ENCODE data around the gene PRDM15.

Gene PRDM15

DNA sequence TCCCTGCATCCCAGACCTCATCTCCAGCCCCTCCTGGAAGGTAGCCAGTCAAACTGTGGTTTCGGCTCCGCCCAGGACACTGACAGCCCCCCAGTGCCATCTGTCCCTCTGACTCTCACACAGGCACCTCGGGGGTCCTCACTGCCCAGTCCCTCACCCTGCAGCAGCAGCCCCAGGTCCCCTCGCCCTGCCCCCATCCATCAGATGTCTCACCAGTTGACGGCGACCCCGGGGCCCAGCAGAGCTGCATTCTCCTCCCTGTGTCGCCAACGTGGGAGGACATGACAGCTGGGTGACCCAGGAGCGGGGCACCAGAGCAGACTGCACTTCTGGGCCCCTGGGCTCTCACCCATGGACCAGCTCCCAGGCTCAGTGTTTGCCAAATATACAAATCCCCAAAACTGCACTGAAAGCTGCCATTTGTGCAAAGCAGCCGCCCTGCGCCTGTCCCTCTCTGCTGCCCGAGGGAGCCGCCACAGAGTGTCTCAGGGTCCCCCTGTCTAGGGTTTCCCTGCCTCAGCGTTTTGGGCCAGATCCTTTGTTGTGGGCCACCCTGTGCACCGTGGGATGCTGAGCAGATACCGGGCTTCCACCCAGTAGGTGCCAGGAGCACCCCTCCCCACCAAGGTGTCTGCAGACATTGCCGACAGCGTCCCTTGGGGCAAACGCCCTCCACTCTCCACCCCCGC lies 48.2 kb downstream of the PRDM15 start:
- no peak overlapping the region for H3K27ac ChIP-seq
- DNase-seq (ENCODE audit: low read depth, low spot score), result no peak

DNA sequence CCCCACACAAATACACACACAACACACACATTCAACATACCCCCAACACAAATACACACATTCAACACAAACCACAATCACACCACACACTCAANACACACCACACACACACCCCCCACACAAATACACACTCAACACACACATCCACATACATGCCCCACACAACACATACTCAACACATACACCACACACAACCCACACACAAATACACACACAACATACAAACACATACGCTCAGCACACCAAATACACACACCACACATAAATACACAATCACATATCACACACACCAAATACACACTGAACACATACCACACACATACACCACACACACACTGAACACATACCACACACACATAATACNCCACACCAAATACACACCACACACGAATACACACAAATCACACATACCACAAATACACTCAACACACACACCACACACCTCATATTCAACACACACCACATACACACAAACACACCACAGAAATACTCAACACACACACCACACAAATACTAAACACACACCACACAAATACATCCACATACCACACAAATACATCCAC lies 48.9 kb downstream of the PRDM15 start:
- DNase-seq (ENCODE audit: low read depth, low spot score), result no peak
- no peak overlapping the region for H3K27ac ChIP-seq

DNA sequence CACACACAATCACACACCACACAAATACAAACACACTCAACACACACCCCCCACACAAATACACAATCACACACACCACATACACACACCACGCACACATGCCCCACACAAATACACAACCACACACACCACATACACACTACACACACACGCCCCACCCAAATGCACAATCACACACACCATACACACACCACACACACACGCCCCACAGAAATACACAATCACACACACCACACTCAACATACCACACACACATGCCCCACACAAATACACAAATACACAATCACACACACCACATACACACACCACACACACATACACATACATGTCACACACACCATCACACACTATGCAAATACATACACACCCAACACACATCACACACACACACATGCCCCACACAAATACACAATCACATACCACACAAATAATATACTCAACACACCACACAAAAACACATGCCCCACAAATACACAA lies 50.2 kb downstream of the PRDM15 start:
- DNase-seq (ENCODE audit: low read depth, low spot score), result no peak
- no peak overlapping the region for H3K27ac ChIP-seq

DNA sequence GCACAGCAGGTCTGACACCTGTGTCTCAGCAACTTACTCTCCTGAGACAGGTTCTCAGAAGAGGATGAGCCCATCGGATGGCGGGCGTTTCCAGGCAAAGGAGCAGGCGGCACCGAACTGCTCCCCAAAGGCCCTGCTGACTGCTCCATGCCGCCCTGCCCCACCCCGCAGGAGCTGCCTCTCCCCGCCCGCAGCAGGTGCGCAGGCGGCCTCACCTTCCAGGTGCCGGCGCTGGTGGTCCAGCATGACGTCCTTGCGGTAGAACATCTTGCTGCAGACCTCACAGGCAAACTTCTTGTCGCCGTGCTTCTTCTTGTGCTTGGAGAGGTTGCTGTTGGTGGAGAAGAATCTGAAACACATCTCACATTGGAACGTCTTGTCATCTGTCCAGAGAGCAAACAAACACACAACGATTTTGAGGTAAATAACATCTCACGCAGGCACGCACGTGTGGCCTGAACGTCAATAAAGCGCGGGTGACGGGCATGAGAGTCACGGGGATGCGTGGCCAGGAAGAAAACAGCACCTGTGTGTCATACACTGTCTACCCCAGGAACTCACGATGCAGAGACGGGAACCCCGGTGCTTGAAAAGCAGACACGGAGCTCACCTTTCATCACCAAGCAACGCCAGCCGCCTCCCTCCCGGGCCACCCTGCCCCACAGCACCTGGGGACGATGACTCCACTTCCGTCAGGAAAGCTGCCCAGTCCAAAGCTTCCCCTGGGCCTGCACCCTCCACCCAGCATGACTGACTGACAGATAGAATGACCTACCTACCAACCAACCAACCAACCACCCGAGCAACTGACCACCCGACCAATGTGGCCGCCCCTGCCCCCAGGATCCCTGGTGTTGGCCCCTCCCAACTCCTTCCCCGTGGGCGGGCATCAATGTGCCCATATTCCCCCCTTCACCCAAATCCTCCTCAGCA lies 50.9 kb downstream of the PRDM15 start:
- no peak for DNase-seq (ENCODE audit: low read depth, low spot score)
- H3K27ac ChIP-seq, result no peak overlapping the region

DNA sequence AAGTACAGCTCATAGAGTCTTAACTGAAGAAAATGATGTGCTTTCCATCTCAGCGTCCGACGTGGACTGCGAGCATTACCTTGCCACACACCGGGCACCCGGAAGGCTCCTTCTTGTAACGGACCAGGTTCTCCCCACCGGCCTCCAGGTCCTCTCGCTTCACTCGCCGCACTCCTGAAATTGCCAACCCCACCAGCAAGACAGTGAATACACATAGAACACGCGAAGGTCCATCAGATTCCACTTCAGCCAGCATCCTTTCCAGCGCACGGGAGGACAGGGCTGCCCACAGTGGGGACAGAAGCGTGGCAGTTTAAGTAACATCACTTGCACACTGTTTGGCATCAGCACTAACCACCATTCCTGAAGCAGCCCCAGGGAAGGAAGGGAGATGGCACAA lies 53.3 kb downstream of the PRDM15 start:
- no peak overlapping the region for H3K27ac ChIP-seq
- DNase-seq (ENCODE audit: low read depth, low spot score), result no peak

DNA sequence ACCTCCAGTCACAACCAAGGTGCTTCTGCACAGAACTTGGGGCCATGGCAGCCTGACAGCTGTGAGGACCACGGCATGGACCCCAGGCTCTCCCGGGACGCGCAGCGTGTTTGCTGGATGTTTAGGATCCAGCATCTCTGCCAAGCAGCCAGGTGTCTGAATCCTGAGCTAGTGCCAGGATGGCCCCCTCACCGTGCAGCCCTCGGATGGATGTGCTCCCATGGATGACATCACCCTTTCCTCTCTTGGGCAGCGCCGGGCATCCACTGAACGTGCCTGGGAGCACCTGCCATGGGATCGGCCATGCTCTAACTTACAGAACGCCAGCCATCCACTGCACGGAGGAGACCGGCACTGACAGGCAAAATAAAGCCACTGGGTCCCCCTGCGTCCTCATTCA lies 53.9 kb downstream of the PRDM15 start:
- H3K27ac ChIP-seq, result no peak overlapping the region
- no peak for DNase-seq (ENCODE audit: low read depth, low spot score)

DNA sequence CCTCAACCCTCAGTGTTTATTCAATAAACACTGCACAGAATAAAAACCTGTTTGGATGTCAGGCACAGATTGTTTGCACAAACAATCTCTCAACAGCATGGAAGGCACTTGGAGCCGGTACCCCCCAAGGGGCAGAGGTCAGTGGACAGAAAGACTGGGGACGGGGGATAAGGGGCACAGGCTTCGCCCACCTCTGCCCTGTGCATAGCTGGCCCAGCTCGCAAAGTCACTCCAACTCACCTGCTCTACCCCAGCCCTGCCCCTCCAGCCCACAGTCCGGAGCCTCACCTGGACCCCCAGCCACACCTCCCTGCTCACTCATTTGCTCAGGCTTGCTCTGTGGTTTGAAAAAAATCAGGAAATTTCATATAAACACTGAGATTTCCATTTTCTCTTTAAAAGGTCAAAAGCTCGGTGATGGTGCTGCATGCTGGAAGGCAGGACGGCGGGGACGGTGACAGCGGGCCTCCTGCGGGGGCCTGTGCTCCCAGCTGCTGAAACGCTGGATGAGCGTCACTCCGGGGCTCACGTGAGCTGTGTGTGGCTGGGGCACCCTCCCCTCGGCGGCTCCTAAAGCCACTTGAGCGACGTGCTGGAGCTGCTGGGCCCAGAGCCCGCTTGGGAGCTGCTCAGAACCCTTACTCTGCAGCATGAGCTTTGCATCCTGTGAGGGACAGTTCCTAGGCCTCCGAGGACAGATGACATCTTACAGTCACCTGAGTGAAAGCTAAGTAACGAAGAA lies 54.5 kb downstream of the PRDM15 start:
- H3K27ac ChIP-seq, result no peak overlapping the region
- DNase-seq (ENCODE audit: low read depth, low spot score), result no peak

DNA sequence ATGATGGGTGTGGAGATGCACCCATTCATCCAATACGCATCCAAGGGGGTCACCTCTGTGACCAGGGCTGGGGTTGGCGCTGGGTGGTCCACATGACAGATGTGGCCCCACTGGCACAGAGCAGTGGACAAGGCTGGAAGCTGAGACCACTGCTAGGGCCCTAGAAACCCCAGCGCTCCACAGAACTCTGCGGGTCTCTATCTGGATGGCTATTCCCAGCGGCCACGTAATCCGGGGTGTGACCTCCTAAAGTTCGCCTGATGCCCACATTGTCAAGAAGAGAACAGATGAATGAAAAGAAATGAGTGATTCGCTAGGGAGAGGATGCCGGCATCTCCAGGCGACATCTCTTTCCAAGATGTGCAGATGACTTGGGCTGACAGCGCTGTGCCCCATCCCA lies 55.2 kb downstream of the PRDM15 start:
- no peak overlapping the region for H3K27ac ChIP-seq
- no peak for DNase-seq (ENCODE audit: low read depth, low spot score)

DNA sequence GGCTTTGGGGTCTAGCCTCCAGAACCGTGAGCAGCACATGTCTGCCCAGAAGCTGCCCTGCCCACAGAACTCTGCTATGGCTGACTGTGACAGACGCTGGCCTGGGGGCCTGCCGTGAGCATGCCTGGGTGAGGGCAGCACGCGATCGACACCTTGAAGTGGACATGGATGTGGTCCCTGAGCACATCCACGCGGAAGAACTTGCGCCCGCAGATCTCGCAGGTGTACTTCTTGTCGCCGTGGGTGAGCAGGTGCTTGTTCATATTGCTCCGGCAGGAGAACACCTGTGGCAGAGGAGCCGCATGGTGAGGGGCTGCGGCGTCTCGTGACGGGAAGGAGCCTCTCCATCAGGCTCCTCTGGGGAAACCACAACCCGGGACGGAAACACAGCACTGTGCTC lies 56.0 kb downstream of the PRDM15 start:
- H3K27ac ChIP-seq, result no peak overlapping the region
- no peak for DNase-seq (ENCODE audit: low read depth, low spot score)

DNA sequence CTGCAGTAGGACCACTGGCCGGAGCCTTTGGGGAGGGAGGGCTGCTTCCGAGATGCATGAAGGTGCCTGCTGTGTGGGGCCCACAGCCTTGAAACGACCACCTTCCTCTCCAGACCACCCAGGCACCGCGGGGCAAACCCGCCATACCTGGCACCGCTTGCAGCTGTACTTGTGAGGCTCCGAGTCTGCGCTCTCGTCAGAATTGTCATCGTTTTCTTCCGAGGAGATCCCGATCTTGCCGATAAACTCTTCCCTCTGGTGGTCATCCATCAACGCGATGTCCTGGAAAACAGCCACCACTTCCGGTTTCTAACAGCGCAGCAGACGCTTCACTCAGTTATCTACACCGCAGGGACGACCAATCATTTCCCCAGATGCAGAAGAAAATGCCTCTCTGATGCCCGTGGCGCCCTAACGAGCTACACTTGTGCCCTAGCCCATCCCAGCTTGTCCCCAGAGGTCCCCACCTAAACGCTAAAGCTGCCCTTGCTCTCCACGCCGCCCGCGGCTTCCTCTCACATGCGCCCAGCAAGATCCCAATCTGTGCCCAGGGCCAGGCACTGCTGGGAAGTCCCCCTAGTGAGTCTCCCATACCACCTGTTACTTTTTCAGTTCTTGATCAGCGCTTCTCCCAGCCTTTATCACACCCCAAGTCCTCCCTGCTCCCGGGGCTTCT lies 57.2 kb downstream of the PRDM15 start:
- no peak overlapping the region for H3K27ac ChIP-seq
- DNase-seq (ENCODE audit: low read depth, low spot score), result no peak

DNA sequence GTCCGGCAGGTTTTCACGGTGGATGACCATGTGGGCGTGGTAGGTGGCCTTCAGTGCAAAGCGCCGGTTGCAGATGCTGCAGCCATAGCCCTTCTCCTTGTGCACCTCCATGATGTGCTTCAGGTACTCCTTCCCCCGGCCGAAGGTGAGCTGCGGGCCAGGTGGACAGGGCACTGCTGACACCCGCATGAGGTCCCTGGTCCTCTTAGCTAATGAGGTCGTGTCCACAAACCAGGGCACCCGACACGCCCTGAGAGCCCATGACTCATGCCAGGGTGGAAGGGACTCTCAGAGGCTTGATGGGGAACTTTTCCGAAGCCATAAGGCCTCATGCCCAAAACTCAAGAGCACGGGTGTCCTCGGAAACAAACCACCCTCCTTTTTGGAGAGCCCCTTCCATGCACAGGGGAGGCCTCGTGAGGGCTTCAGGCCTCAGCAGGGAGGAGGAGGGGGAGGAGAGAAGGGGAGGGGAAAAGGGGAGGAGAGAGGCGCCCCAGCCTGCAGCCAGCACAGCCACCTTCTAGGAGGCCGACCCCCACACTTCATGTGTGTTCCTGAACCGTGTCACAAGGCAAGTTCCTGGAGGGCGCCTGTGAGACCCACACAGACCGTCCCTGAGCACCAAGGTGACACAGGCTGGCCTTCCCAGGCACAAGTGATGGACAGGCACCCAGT lies 57.9 kb downstream of the PRDM15 start:
- no peak for DNase-seq (ENCODE audit: low read depth, low spot score)
- H3K27ac ChIP-seq, result no peak overlapping the region

DNA sequence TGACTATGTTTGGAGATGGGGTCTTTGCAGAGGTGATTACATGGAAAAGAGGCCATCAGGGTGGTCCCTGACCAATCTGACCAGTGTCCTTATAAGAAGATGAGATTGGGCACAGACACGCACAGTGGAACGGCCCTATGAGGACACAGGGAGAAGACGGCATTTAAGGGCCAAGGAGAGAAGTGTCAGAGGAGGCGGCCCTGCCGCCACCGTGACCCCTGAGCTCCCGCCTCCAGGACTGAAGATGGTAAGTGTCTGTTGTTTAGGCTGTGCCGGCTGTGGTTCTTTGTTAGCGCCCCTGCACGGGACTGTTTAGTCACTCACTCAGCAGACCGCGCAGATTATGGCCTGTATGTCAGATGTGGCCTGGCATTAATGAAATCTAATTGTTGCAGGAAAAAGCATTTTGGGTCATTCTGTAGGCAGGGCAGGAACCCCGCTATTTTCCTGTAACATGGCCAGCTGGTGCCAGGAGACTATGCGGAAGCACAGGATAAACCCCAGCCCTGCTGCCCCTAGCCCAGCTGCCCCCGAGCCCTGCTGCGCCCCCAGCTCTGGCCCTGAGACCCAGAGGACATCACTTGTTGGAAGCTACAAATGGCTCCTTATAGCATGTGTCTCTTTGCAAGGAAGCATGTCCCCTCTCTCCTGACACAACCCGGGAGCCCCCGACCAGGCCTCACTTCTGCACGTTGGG lies 58.6 kb downstream of the PRDM15 start:
- no peak overlapping the region for H3K27ac ChIP-seq
- DNase-seq (ENCODE audit: low read depth, low spot score), result no peak

DNA sequence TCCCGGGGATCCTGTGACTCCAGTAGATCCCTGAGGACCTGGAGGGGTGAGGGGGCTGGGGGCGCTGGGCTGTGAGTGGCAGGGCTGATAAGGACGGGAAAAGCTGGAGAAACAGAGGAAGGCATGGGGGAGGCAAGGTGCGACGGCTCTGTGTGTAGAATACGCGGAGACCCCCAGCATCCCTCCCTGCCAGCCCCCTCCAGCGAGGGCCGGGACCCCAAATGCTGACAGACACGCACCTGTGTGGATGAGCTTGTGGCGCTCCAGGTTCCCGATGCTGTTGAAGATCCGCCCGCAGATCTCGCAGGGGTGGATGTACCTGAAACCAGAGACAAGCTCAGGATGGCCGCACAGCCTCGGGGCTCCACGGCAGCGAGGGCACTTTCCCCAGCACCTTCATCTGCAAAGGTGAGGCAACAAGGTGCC lies 59.3 kb downstream of the PRDM15 start:
- H3K27ac ChIP-seq, result no peak overlapping the region
- DNase-seq (ENCODE audit: low read depth, low spot score), result no peak

DNA sequence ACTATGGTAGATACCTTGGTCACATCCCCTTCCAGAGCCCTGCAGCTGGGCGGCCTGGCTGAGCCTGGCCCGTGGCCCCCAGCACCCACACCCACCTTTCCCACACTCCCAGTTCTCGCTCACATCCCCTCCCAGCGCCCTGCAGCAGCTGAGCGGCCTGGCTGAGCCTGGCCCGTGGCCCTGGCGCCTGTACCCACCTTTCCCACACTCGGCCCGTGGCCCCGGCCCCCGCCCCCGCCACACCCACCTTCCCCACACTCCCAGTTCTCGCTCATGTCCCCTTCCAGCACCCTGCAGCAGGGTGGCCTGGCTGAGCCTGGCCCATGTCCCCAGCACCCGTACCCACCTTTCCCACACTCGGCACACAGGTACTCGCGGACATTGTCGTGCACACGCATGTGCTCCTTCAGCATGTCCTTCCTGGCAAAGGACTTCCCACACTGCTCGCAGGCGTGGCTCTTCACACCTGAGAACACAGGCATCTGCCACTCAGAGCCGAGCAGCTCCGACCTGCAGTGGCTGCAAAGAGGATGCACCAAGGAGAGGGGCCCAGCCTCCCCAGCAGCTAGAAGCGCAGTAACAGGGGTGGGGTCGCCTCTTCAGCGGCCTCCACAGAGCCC lies 59.8 kb downstream of the PRDM15 start:
- no peak for DNase-seq (ENCODE audit: low read depth, low spot score)
- H3K27ac ChIP-seq, result no peak overlapping the region

DNA sequence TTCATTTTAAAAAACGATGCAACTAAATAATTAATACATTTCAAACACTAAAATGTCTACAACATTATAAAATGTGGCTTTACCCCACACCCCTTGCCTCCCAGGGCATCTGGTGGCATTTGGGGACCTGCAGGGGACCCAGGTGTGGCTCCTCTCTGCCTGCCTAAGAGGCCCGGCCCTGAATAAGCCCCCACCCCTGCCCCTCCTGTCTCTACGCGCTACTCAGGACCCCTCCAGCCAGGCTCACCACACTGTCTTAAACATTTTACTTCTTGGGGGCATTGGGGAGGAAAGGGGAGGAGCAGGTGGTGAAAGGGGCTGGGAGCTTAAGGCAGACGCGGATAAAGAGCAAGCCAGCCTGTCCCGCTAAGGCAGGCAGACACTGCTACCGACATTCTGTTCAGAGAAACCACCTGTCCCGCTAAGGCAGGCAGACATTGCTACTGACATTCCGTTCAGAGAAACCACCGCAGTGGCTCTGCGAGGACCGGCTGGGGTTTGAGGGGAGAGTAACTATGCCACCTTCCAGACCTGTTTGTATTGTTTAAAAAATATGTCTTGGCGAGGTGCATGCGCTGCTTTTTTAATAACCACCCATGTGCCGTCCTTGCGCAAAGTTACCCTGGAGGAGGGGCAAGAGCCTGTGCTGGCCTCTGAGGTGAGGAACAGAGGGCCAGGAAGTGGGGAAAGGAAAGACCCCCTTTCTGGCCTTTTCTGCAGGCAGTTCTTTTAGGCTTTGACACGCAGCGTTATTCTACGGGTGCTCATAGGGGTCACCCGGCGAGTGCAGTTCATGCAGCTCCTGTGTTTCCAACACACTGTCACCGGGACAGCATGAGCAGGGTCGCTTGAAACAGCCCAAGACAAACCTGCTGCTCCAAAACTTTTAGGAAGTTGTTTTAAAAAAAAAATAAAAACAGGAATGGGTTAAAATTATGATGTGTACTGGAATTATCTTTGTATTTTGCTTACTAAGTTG lies 61.0 kb downstream of the PRDM15 start:
- no peak overlapping the region for H3K27ac ChIP-seq
- no peak for DNase-seq (ENCODE audit: low read depth, low spot score)

DNA sequence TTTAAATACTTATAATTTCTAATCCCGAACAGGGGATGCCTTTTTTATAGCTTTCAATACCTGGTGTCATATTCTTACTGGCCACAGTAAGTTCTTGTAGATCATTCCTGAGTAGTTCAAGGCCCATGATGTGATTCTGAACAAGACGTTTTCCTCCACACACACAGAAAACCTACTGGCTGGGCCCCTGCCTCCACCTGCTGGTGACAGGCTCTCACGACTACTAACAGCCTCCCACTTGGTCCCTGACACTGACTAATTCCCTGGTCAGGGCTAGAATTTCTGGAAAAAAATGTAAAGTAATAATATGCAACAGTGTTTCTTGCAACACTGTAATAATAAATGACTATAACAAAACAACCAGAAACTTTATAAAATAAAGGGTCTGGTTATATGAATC lies 61.9 kb downstream of the PRDM15 start:
- no peak overlapping the region for H3K27ac ChIP-seq
- DNase-seq (ENCODE audit: low read depth, low spot score), result peak; percentile 18

DNA sequence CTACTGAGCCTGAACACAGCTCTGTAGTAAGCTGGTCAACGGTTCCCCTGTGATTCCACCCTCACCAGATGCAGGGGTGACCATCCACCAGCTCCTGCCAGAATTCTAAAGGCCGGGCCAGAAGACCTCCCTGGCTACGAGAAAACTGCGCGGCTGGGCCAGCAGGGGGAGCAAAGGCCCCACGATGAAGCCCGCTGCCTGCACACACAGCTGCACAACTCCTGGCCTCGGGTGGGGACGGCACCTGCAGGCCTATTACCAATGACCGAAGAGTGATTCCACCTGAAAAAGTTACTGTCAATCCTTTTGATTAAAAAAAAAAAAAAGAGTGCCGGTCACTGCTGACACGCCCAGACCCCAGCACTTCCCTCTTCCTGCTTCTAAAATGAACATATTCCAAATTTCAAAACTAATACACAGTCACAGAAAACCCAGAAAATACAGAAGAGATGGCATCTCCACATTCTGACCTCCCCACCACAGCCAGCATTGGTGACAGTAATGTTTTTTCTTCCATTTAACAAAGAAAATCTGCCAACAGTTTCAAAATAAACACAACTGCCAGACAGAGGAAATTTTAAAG lies 62.5 kb downstream of the PRDM15 start:
- H3K27ac ChIP-seq, result no peak overlapping the region
- no peak for DNase-seq (ENCODE audit: low read depth, low spot score)

Data from epithelial cell of prostate (primary cell).